ENCODE data around the gene KCNQ5. TPM values are rescaled to one million over a fixed set of nuclear protein-coding genes. Genes with fewer than 3 reads are reported as not detected.

The KCNQ5 gene
- total and polyA plus RNA-seq, 10 of the 15 experiments (the other 5 are each of a cell fraction or from before 2014, with no cell fraction given): 0.60 to 16.2 (median 3.2) TPM

- ChIA-PET POLR2A (no interaction called here), RAD21 (ENCODE audit: unreplicated experiment) (no interaction called here), SMC1A (ENCODE audit: uncharacterized antibody, unreplicated experiment) (no interaction called here), CTCF (no interaction called here)
- no peaks in the 10 kb centered on the region for H3K36me3 ChIP-seq (ENCODE audit: control insufficient read depth in 2 of 2, insufficient read depth in 2 of 2, low read length in 1 of 2)
- 59% methylated on average over 1 of the region's 1 CpG for WGBS (ENCODE audit: insufficient coverage, insufficient replicate concordance, low lambda C conversion rate, missing lambda C conversion rate)
- FAIRE-seq (no peak), DNase-seq (ENCODE audit: low read depth, low spot score) (no peak), ATAC-seq (no peak)
- TF ChIP-seq TAF1 (IDR thresholded peaks at IDR 0.05; ENCODE audit: borderline replicate concordance, low read depth, low read length): no peak
- no peak for TF ChIP-seq CHD2 (IDR thresholded peaks at IDR 0.05; ENCODE audit: borderline replicate concordance, low read depth, low read length)
- TF ChIP-seq POU2F2 (IDR thresholded peaks at IDR 0.05; ENCODE audit: borderline replicate concordance, low read depth, low read length): no peak
- TF ChIP-seq NBN (IDR thresholded peaks at IDR 0.05): no peak
- TF ChIP-seq EP300 (IDR thresholded peaks at IDR 0.05; ENCODE audit: borderline replicate concordance in 1 of 2, control insufficient read depth in 1 of 2, low read depth in 2 of 2, low read length in 2 of 2): no peak
- no peak for TF ChIP-seq RAD51 (IDR thresholded peaks at IDR 0.05)
- TF ChIP-seq ZSCAN29 (IDR thresholded peaks at IDR 0.05): no peak
- TF ChIP-seq ASH2L (IDR thresholded peaks at IDR 0.05; ENCODE audit: borderline replicate concordance, low read depth): no peak
- no peak for TF ChIP-seq NRF1 (conservative IDR thresholded peaks at IDR 0.05; ENCODE audit: low read depth, low read length)
- TF ChIP-seq SMARCA5 (IDR thresholded peaks at IDR 0.05): no peak
- TF ChIP-seq BHLHE40 (IDR thresholded peaks at IDR 0.05; ENCODE audit: borderline replicate concordance in 1 of 2, low read depth in 2 of 2, low read length in 1 of 2): no peak
- no peak for TF ChIP-seq SUPT20H (IDR thresholded peaks at IDR 0.05; ENCODE audit: borderline replicate concordance, control insufficient read depth, low read depth, low read length)
- no peak for TF ChIP-seq RCOR1 (conservative IDR thresholded peaks at IDR 0.05; ENCODE audit: low read depth, low read length)
- H2AFZ ChIP-seq (ENCODE audit: control insufficient read depth, low read depth, low read length): no peak overlapping the region
- no peaks in the 10 kb centered on the region for H3K4me1 ChIP-seq (ENCODE audit: control insufficient read depth, insufficient read depth, low read length)
- H3K4me3 ChIP-seq: no peak overlapping the region
- H4K20me1 ChIP-seq (ENCODE audit: control insufficient read depth, insufficient read depth): no peaks in the 10 kb centered on the region
- no peaks in the 10 kb centered on the region; the same call in 2 of the 3 replicates for H3K9me3 ChIP-seq (replicated peaks; ENCODE audit: control insufficient read depth, insufficient read depth, low read length)
- H3K79me2 ChIP-seq (ENCODE audit: control insufficient read depth, insufficient read depth, low read length): no peaks in the 10 kb centered on the region
- H3K27me3 ChIP-seq (replicated peaks in 1 of 2; ENCODE audit: control insufficient read depth in 2 of 2, insufficient read depth in 2 of 2, low read length in 1 of 2): no peaks in the 10 kb centered on the region
- H3K9ac ChIP-seq (ENCODE audit: control insufficient read depth, insufficient read depth, low read length): no peak overlapping the region
- no peak overlapping the region for H3K27ac ChIP-seq (ENCODE audit: control insufficient read depth, insufficient read depth)
- in situ Hi-C loops (cut with MboI) (no loop called here), intact Hi-C loops (cut with micrococcal nuclease; ENCODE audit: unreplicated experiment) (no loop called here)
- no peak overlapping the region for H3K4me2 ChIP-seq (ENCODE audit: control insufficient read depth, insufficient read depth)
- BruUV-seq (replicated peaks): no TSS peak
Measured at GRCh38 chr6:72966628-72967280, 344.9 kb downstream of the KCNQ5 start.

All from GM12878 (cell line).